Motor neuron (in vitro differentiated cells): Measurements from ENCODE around the gene SHROOM4. TPM values are rescaled to one million over a fixed set of nuclear protein-coding genes. Genes with fewer than 3 reads are reported as not detected.

Experiments used
- ATAC-seq, 8 experiments: fragments of 200-7000 bp; cut with Tn5 transposase; replicated peaks in 6 of 8; 2 replicates each; pipeline ENCODE4 v1.8.0; 2021; ENCODE audit warnings: mild to moderate bottlenecking in 8 of 8, moderate library complexity in 8 of 8
- H3K27ac ChIP-seq, 2 donors: fragments of 250-450 bp; sonication (Bioruptor Pico); 2 replicates each; pipeline ENCODE4 v1.9.0; 2021; ENCODE audit warnings: antibody characterized with exemption in 2 of 2, mild to moderate bottlenecking in 2 of 2, moderate library complexity in 1 of 2
- H3K4me1 ChIP-seq, 2 donors: fragments of 250-450 bp; sonication (Bioruptor Pico); replicated peaks in 1 of 2; 2 replicates each; pipeline ENCODE4 v1.6.1; 2021; ENCODE audit warnings: antibody characterized with exemption in 2 of 2, mild to moderate bottlenecking in 2 of 2, moderate library complexity in 1 of 2
- H3K4me3 ChIP-seq, 5 donors: fragments of 250-450 bp; sonication (Bioruptor Pico); 2 replicates each; pipeline ENCODE4 v1.9.0; 2021; ENCODE audit warnings: antibody characterized with exemption in 5 of 5, mild to moderate bottlenecking in 5 of 5, moderate library complexity in 4 of 5
- WGBS, 10 experiments: fragments of 450-650 bp; shearing (Covaris generic); methylation state at CpG; one replicate each; pipeline ENCODE4 v1.0.0; 2022; 5-methylcytosine and 5-hydroxymethylcytosine counted together
- in situ Hi-C, 9 experiments: fragments of 400-800 bp; cut with MboI; loops; one replicate each; pipeline ENCODE4 v1.15.0; 2021; ENCODE audit warnings: low sequenced_read_pairs in 9 of 9, low pct_unique_long_range_greater_than_20kb in 2 of 9; ENCODE audit not compliant: unreplicated experiment in 9 of 9
- total RNA-seq, 8 experiments: library from RNA; unstranded; fragments of 300-600 nt; gene quantifications; 2 replicates each; pipeline versions ENCODE4 v1.2.3 to v1.2.4, GENCODE V29; 2022

Gene SHROOM4
- total RNA-seq, 8 experiments from 2014 or later = 1.1 to 19.6 (median 3.8) TPM

DNA sequence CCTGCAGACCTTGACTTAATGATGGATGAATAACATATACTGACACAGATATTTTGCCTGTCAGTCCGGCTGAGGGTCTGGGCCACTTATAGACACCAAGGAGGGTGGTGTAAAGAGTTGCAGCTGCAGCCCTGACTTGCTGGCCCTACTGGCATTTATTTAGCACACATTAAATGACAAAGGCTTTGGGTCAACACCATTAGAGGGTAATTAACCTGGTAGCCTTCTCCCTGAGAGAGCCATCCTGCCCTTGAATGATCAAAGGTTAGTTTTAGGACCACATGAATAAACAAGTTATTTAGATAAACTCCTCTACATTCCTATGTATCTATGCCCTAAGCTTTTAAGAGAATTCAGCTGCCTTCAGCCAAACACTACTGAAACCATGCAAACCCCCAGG, 232.6 kb downstream of the SHROOM4 start:
- no peak for ATAC-seq
- in situ Hi-C loops = loop anchor here in 1 of 9 experiments (25.0 kb wide), 1 partner anchor 469 kb away; no protein-coding TSS in a partner anchor
- Histone ChIP-seq H3K4me1 (no peaks in the 10 kb centered on the region), H3K4me3 (no peak overlapping the region), H3K27ac (no peak overlapping the region)
- 0 to 13% methylated on average over 1 of the region's 1 CpG; no CpG with 5 or more reads in 8 of the 10 experiments for WGBS, 10 experiments

DNA sequence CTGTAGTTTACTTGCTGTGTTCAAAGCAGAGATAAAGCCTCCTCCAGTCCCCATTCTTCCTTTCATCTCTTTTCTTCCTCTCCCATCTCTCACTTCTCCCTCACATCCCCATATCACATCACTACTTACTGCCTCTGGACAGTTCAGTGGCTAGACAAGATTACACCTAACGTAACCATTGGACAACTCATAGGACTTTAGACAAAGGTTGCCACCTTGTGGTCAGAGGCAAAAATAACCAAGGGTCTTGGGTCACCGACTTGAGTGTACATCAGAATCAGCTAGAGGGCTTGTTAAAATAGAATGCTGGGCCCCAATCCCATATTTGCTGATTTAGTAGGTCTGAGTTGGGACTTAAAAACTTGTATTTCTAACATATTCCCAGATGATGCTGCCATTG, 234.0 kb downstream of the SHROOM4 start:
- 0 to 25% (median 0%) methylated on average over 1 to 2 of the region's 2 CpGs; no CpG with 5 or more reads in 7 of the 10 experiments for WGBS, 10 experiments
- Histone ChIP-seq H3K4me1 (no peaks in the 10 kb centered on the region), H3K27ac (no peak overlapping the region), H3K4me3 (no peak overlapping the region)
- ATAC-seq = peak; percentile 60 to 88 (median 74)
- in situ Hi-C loops = loop anchor here in 1 of 9 experiments (25.0 kb wide), 1 partner anchor 468 kb away; no protein-coding TSS in a partner anchor

DNA sequence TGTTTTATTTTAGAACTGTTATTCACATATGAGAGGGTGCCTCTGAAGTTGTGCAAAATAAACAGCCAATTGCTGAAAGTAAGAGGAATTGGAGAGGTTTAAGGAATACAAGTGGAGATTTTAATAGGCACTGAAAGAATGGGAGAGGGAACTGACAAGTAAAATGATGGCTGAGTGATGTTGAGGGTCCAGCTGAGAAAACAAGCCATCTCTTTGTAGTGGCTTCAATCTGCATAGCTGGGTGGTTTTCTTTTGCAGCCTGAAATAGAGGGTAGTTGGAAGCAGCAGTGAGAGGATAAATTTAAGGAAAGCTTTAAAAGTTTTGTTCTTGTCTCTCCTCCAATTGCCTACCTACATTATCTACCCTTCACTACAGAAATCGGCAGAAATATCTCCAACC, 236.7 kb downstream of the SHROOM4 start:
- peak in 1 of 8 experiments; percentile 45 for ATAC-seq
- Histone ChIP-seq H3K4me1 (no peaks in the 10 kb centered on the region), H3K4me3 (no peak overlapping the region), H3K27ac (no peak overlapping the region)
- 83% methylated on average over 1 of the region's 1 CpG; no CpG with 5 or more reads in 9 of the 10 experiments for WGBS, 10 experiments
- in situ Hi-C loops = loop anchor here in 1 of 9 experiments (25.0 kb wide), 1 partner anchor 465 kb away; no protein-coding TSS in a partner anchor

- no peak overlapping the region for H3K4me3 ChIP-seq
- H3K4me1 ChIP-seq = no peaks in the 10 kb centered on the region
- ATAC-seq = peak in 1 of 8 experiments; percentile 44
- 0 to 50% (median 9%) methylated on average over 1 of the region's 1 CpG; no CpG with 5 or more reads in 6 of the 10 experiments for WGBS, 10 experiments
- H3K27ac ChIP-seq = no peak overlapping the region
- in situ Hi-C loops = no loop called here
Observed at GRCh38 chrX:50567636-50568035, 246.4 kb downstream of the SHROOM4 start.

- peak in 1 of 8 experiments; percentile 52 for ATAC-seq
- WGBS, 10 experiments = 47 to 73% methylated on average over 2 to 4 of the region's 4 CpGs; no CpG with 5 or more reads in 8 of the 10 experiments
- H3K4me1 ChIP-seq = no peaks in the 10 kb centered on the region
- in situ Hi-C loops = no loop called here
- H3K4me3 ChIP-seq = no peak overlapping the region
- H3K27ac ChIP-seq = no peak overlapping the region
Observed at GRCh38 chrX:50565718-50566117, 248.3 kb downstream of the SHROOM4 start.

Other genes with a start within 250 kb of the SHROOM4 start
- gene BMP15, start 96.5 kb upstream of the SHROOM4 start, total RNA-seq = not detected